SK-N-SH (cell line): Measurements from ENCODE around the gene STIM1. TPM values are rescaled to one million over a fixed set of nuclear protein-coding genes. Genes with fewer than 3 reads are reported as not detected.

Source experiments
- CTCF ChIA-PET: fragments of 300-600, 350-600 bp; formaldehyde crosslinking; extraction: SDS; loops from one replicate; lab custom pipeline; 2021; lab: Yijun Ruan, JAX
- POLR2A ChIA-PET: fragments of 350-600 bp; sonication (Branson Sonifier 250); formaldehyde crosslinking; extraction: SDS; loops from one replicate; lab custom pipeline; 2020; ENCODE audit warnings: antibody characterized with exemption, inconsistent platforms; lab: Yijun Ruan, JAX
- DNase-seq: peaks from one replicate; pipeline ENCODE4 v3.0.0; 2012
- H2AFZ ChIP-seq: fragments of 200-600 bp; sonication (generic); 2 replicates; pipeline ENCODE4 v1.8.1; 2016; ENCODE audit warnings: antibody characterized with exemption, mild to moderate bottlenecking, low read depth
- H3F3A ChIP-seq: fragments of 200-600 bp; sonication (generic); replicated peaks from 2 replicates; pipeline ENCODE3; 2016; ENCODE audit warnings: antibody characterized with exemption, mild to moderate bottlenecking; ENCODE audit not compliant: insufficient read depth
- H3K27ac ChIP-seq, 2 experiments: fragments of 200-500 bp in 1 of 2; fragments of 200-600 bp in 1 of 2; sonication (Bioruptor generic) in 1 of 2; sonication (generic), shearing (Covaris generic) in 1 of 2; 2 replicates each; pipeline versions ENCODE4 v1.5.1 to v1.6.1; 2014 to 2016; ENCODE audit warnings: low read depth in 2 of 2, inconsistent platforms in 1 of 2, low read length in 1 of 2, mild to moderate bottlenecking in 1 of 2, mixed read lengths in 1 of 2
- H3K27me3 ChIP-seq: fragments of 200-600 bp; sonication (generic), shearing (Covaris generic); 2 replicates; pipeline ENCODE4 v1.6.1; 2016; ENCODE audit warnings: mixed run types; ENCODE audit not compliant: insufficient read depth
- H3K36me3 ChIP-seq, 2 experiments: fragments of 200-500 bp in 1 of 2; fragments of 200-600 bp in 1 of 2; sonication (Bioruptor generic) in 1 of 2; sonication (generic) in 1 of 2; replicated peaks in 1 of 2; 2 replicates each; pipeline versions ENCODE3 to v1.5.1; 2014 to 2016; ENCODE audit warnings: low read length in 1 of 2, mild to moderate bottlenecking in 1 of 2; ENCODE audit not compliant: insufficient read depth in 2 of 2, control insufficient read depth in 1 of 2
- H3K4me1 ChIP-seq, 2 experiments: fragments of 200-500 bp in 1 of 2; fragments of 200-600 bp in 1 of 2; sonication (Bioruptor generic) in 1 of 2; sonication (generic), shearing (Covaris generic) in 1 of 2; 2 replicates each; pipeline versions ENCODE4 v1.5.1 to v1.6.1; 2014 to 2016; ENCODE audit warnings: low read depth in 1 of 2, low read length in 1 of 2, mixed run types in 1 of 2; ENCODE audit not compliant: insufficient read depth in 2 of 2, control insufficient read depth in 1 of 2
- H3K4me2 ChIP-seq: fragments of 200-600 bp; sonication (generic), shearing (Covaris generic); 2 replicates; pipeline ENCODE4 v1.6.1; 2017; ENCODE audit warnings: mixed run types
- H3K4me3 ChIP-seq, 2 experiments: fragments of 200-500 bp in 1 of 2; fragments of 200-600 bp in 1 of 2; sonication (Bioruptor generic) in 1 of 2; sonication (generic), shearing (Covaris generic) in 1 of 2; 2 replicates each; pipeline versions ENCODE4 v1.5.1 to v1.8.1; 2014 to 2016; ENCODE audit warnings: low read depth in 2 of 2, inconsistent platforms in 1 of 2, low read length in 1 of 2, mild to moderate bottlenecking in 1 of 2, mixed read lengths in 1 of 2, moderate library complexity in 1 of 2
- H3K79me2 ChIP-seq: fragments of 200-600 bp; sonication (generic); 2 replicates; pipeline ENCODE4 v1.8.1; 2017; ENCODE audit warnings: mild to moderate bottlenecking; ENCODE audit not compliant: insufficient read depth
- H3K9ac ChIP-seq: fragments of 200-600 bp; sonication (generic); 2 replicates; pipeline ENCODE4 v1.6.1; 2017; ENCODE audit warnings: mixed run types
- H3K9me2 ChIP-seq: fragments of 200-600 bp; sonication (generic); 2 replicates; pipeline ENCODE4 v1.6.1; 2017; ENCODE audit warnings: mixed run types
- H3K9me3 ChIP-seq: fragments of 200-600 bp; sonication (generic); 2 replicates; pipeline ENCODE4 v1.6.1; 2017; ENCODE audit warnings: mixed run types, mild to moderate bottlenecking, moderate library complexity
- H4K20me1 ChIP-seq: fragments of 200-600 bp; sonication (generic); 2 replicates; pipeline ENCODE4 v1.6.1; 2017; ENCODE audit warnings: mild to moderate bottlenecking, mixed run types; ENCODE audit not compliant: insufficient read depth
- CHD2 ChIP-seq: fragments of 150-350 bp; IDR thresholded peaks from 2 replicates; pipeline ENCODE4 v1.6.1; 2018; ENCODE audit warnings: low read length; ENCODE audit not compliant: partially characterized antibody
- EZH2phosphoT487 ChIP-seq: fragments of 200-600 bp; sonication (generic); IDR thresholded peaks from 2 replicates; pipeline ENCODE4 v1.6.1; 2017; ENCODE audit warnings: low read depth, mixed run types, mild to moderate bottlenecking, antibody characterized with exemption, moderate library complexity, borderline replicate concordance
- JUND ChIP-seq: IDR thresholded peaks from 2 replicates; pipeline ENCODE4 v1.4.0; 2012
- RFX5 ChIP-seq: IDR thresholded peaks from 2 replicates; pipeline ENCODE4 v1.6.1; 2012; ENCODE audit warnings: mild to moderate bottlenecking, improper control_type of control experiment, low read length
- TCF12 ChIP-seq: IDR thresholded peaks from 2 replicates; pipeline ENCODE4 v1.4.0; 2012
- YY1 ChIP-seq: IDR thresholded peaks from 2 replicates; pipeline ENCODE4 v1.4.0; 2012; ENCODE audit warnings: low read depth, mild to moderate bottlenecking
- ZBTB33 ChIP-seq: IDR thresholded peaks from 2 replicates; pipeline ENCODE4 v1.4.0; 2012; ENCODE audit warnings: low read depth, borderline replicate concordance
- WGBS: methylation state at CpG from one replicate; pipeline ENCODE4 v1.1.6; 2017; ENCODE audit warnings: low lambda C conversion rate; 5-methylcytosine and 5-hydroxymethylcytosine counted together
- polyA plus RNA-seq, 3 experiments: library from polyadenylated mRNA; depleted of rRNA; stranded (reverse); fragments of >200 nt; gene quantifications; 2 replicates each; pipeline ENCODE4 v1.2.3, GENCODE V29; 2012

The STIM1 gene
- polyA plus RNA-seq, 1 of the 3 experiments (the other 2 are of a cell fraction): 29.5 TPM

- H3K9me3 ChIP-seq: no peaks in the 10 kb centered on the region
- H3K27me3 ChIP-seq: no peaks in the 10 kb centered on the region
- H3K9ac ChIP-seq: no peak overlapping the region
- no peak overlapping the region for H3K4me2 ChIP-seq
- POLR2A ChIA-PET: no interaction called here
- no peaks in the 10 kb centered on the region for H3K36me3 ChIP-seq
- no peak overlapping the region for H3K27ac ChIP-seq
- H4K20me1 ChIP-seq: no peaks in the 10 kb centered on the region
- TF ChIP-seq EZH2phosphoT487 (no peak), TCF12 (no peak)
- TF ChIP-seq, all 33 proteins: peak for 0
- CTCF ChIA-PET: interaction anchor here (0.6 to 3.1 kb wide), 5 partner anchors 23 to 195 kb away, joined by 3 to 16 read pairs (median 4); partner anchors contain the start of gene STIM1
- no peak for DNase-seq
- Histone ChIP-seq H3K9me2 (no peaks in the 10 kb centered on the region), H3K4me1 (peaks cover 6 to 11% of the 10 kb centered on the region in 2 experiments; a peak in 2 of 4 replicates), H3K79me2 (peaks cover 3% of the 10 kb centered on the region; the same call in 1 of the 2 replicates), H3K4me3 (no peak overlapping the region), H2AFZ (no peak overlapping the region), H3F3A (no peaks in the 10 kb centered on the region)
- WGBS: 83% methylated on average over 8 of the region's 8 CpGs
Observed at GRCh38 chr11:3877364-3878257, 22.1 kb downstream of the STIM1 start.

- Histone ChIP-seq H3K27me3 (no peaks in the 10 kb centered on the region), H3K4me3 (no peak overlapping the region), H2AFZ (no peak overlapping the region), H3K9me3 (no peaks in the 10 kb centered on the region), H4K20me1 (no peaks in the 10 kb centered on the region), H3K27ac (no peak overlapping the region), H3K4me2 (no peak overlapping the region), H3K9me2 (no peaks in the 10 kb centered on the region), H3K79me2 (peaks cover 3% of the 10 kb centered on the region; the same call in 1 of the 2 replicates), H3K36me3 (no peaks in the 10 kb centered on the region), H3K9ac (no peak overlapping the region), H3F3A (no peaks in the 10 kb centered on the region), H3K4me1 (peaks cover 6 to 11% of the 10 kb centered on the region in 2 experiments; a peak in 2 of 4 replicates)
- POLR2A ChIA-PET: no interaction called here
- CTCF ChIA-PET: interaction anchor here (0.6 to 3.1 kb wide), 5 partner anchors 23 to 195 kb away, joined by 3 to 16 read pairs (median 4); partner anchors contain the start of gene STIM1
- TF ChIP-seq YY1 (no peak), CHD2 (no peak), EZH2phosphoT487 (no peak), ZBTB33 (no peak), RFX5 (no peak), JUND (no peak)
- no peak for DNase-seq
Observed at GRCh38 chr11:3878258-3878584, 22.8 kb downstream of the STIM1 start.
